GM19372 (cell line): Measurements from ENCODE around the gene LASP1.
A peak's percentile ranks its signal among the peaks of the same experiment; 100 is the strongest.
"Not testable (repeated sequence)": the region's sequence is repeated elsewhere in the genome, so short reads cannot be mapped to it uniquely, and the experiment has no call there.

Source experiments
- ATAC-seq: cut with Tn5 transposase; IDR thresholded peaks from one replicate; pipeline ENCODE4 v1.9.1; 2021; ENCODE audit warnings: mild to moderate bottlenecking, low read depth, moderate library complexity; ENCODE audit not compliant: unreplicated experiment

The LASP1 gene

DNA sequence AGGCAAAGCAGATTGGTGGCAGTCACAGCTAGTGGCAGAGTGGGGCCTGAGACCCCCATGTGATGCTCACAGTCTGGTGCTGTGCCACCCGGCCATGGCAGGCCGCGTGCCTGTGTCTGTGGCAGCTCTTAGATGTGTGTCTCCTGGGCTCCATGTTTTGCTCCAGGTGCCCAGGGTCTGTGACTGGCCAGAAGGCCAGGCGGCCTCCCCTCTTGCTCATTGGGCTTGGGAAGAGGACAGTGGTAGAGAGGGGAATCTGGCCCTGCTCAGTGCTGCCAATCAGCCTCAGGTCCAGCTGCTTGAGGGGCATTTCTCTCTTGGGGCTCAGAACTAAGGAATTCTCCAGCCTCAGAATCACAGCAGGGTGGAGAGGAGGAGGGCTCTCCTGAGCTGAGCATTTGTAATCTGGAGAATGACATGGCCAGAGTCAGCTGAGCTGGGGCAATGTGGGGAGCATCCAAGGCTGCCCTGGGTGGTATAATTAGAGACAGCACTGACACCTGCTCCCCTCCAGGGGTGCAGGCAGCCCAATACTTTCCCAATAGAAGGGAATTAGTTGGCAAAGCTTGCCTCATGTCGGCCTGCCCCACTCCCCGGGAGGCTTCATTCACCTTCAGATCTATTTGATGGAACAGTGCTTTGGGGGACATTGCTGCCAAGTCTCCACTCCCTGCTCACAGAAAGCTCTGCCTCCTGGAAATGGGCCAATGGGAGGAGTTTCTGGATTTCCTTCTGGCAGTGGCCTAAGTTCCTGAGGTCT lies 52.9 kb downstream of the LASP1 start:
- ATAC-seq, result no peak

DNA sequence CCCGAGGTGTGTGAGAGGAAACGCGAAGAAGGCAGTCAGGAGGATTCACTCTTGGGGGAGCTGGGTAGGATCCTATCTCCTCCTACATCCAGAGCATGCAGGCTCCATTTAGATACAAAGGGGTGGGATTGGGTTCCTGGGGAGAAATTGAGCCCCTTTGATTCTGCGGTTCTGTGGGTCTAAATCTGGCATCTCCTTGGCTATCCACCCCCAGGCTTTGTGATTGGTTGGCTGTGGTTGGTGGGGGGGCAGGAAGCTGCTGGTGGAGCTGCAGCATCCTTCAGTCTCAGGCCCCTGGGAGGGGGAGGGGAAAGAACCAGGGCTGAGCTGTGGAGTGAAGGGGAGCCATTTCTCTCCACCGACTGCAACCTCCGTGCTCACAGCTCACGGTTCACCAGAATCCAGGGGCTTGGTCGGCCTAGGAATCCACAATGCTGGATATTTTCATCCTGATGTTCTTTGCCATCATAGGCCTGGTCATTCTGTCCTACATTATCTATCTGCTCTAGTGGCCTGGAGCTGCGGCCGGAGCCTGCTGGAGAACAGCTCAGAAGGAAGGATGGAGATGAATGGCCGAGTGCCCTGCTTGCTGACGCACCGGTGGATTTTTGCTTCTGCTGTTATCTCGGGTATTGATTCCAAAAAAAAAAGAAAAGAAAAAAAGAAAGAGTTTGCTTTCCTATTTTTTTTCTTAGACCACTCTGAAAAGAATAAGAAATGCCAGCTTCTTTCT lies 55.6 kb downstream of the LASP1 start, which contains the start of gene LASP1NB:
Gene LASP1NB, plus strand, starts transcription at position 352 of the 733 bp plus-strand sequence.
- no peak for ATAC-seq

DNA sequence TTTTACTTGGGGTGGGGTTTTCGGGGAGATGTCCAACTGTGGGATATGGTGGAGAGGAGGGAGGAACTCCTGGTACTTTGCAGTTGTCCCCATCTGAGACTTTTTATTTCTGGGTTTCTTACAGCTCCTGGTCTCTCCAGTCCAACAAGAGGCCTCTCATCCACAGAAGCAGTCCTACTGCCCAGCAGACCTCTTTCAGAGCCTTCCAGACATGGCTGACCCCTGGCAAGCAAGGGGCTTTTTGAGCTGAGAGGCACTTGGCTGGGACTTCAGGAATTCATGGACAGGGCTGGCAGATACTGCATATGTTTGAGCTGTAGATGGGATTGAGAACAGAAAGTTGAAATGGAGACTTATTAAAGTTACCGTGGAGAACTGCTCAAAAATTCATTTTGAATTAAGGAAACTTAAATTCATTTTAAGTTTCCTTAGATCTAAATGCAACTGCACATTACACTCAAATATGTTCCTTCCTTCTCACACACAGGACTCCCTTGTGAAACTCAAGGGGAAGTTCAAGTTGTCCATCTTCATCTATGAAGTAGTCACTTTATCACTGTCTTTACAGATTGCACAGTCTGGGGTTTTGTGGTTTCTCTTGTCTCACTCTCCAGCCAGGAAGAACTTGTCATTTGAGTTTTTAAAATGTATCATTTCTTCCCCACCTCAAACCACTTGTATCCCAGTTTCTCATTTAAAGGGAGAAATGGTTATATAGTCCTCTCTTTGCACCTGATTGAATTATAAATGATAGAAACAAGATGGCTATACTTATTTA lies 56.6 kb downstream of the LASP1 start:
- ATAC-seq, result no peak

DNA sequence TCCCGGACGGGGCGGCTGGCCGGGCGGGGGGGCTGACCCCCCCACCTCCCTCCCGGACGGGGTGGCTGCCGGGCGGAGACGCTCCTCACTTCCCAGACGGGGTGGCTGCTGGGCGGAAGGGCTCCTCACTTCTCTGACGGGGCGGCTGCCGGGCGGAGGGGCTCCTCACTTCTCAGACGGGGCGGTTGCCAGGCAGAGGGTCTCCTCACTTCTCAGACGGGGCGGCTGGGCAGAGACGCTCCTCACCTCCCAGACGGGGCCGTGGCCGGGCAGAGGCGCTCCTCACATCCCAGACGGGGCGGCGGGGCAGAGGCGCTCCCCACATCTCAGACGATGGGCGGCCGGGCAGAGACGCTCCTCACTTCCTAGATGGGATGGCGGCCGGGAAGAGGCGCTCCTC lies 60.9 kb downstream of the LASP1 start:
- ATAC-seq, result not testable (repeated sequence)

DNA sequence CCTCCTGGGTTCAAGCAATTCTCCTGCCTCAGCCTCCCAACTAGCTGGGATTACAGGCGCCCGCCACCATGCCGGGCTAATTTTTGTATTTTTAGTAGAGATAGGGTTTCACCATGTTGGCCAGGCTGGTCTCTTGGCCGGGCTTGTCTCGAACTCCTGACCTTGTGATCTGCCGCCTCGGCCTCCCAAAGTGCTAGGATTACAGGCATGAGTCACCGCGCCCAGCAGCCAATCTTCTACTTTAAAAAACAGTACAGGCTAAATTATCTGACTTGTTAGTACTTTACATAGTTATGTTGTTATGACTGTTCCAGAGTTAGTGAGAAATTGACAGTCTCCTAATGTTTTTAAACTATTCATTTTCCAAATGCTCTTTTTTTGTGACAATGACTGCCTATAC lies 64.1 kb downstream of the LASP1 start:
- ATAC-seq, result not testable (repeated sequence)

DNA sequence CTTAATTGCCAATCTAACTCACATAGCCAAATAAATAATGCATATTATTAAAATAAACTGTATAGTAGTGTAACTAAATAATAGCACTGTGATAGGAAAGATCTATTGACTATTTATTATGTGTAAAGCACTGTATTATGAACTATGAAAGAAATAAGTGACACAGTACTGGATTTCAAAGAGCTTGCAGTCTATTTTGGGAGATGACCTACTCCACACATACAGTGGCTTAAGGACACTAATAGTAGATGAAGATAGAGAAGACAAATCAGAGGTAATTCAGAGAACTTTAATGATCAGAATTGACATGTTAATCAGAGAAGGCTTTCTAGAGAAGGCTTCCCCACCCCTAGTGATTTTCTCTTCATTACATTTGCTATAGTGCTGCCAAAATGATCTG lies 70.1 kb downstream of the LASP1 start:
- ATAC-seq, result no peak

DNA sequence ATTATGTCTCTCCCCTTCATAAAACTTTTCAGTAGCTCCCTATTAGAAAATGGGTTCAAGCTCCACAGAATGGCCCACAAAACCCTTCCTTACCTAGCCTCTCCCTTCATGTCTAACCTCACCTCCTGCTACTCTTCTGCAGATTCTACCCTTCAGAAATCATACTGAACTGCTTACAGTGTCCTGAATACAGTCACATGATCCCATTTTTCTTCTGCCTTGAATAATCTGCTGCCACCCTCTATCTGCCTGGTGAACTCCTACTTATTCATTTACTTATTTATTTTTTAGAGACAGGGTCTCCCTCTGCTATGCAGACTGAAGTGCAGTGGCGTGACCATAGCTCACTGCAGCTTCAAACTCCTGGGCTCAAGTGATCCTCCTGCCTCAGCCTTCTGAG lies 70.5 kb downstream of the LASP1 start:
- ATAC-seq, result no peak

DNA sequence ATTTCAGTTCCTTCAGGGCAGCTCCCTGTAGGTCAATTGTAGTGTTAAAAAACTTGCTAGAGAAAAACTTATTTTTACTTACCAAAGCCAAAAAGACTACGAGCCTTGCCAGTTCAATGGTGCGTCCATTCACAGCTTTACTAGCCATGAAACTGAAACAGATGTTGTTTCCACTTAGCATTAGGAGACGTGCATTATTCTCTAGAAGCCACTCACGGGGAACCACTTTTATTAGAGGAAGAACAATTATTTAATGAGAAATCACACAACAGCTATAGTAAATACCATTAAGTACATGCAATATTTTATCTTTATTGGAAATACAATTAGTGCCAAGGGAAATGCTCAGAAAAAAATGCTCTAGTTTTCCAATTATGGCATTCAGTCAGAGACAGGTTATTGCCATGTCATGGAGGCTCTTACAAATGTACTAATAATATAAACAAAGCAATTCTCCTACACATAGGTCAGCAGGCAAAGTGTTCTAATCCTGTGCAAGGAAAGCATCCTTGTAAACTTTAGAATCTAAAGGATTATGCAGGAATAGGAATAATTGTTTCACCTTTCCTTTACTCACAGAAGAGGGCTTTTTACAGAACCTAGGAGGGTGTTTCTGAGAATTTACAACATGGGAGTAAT lies 73.0 kb downstream of the LASP1 start:
- ATAC-seq, result no peak

DNA sequence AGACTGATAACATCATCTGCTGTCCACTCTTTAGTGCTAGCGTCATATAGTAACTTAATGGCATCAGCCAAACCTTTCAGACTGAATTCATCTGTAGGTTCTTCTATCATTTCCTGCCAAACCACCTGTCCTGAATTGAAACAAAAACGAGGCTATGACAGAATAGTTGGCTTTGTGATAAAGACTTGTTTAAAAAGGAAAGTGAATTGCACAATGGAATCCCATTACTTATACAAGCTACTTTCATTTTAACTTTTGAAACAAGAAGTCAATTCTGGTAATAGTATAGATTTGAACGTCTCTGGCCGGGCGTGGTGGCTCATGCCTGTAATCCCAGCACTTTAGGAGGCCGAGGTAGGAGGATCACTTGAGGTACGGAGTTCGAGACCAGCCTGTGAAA lies 73.7 kb downstream of the LASP1 start:
- ATAC-seq, result no peak

DNA sequence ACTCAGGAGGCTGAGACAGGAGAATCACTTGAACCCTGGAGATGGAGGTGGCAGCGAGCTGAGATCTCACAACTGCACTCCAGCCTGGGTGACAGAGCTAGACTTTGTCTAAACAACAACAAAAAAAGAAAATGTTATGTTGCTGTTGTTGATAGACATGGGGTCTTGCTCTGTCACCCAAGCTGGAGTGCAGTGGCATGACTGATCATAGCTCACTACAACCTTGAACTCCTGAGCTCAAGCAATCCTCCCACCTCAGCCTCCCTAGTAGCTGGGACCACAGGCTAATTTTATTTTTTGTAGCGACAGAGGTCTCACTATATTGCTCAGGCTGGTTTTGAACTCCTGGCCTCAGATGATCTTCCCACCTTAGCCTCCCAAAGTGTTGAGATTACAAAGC lies 77.3 kb downstream of the LASP1 start:
- no peak for ATAC-seq

DNA sequence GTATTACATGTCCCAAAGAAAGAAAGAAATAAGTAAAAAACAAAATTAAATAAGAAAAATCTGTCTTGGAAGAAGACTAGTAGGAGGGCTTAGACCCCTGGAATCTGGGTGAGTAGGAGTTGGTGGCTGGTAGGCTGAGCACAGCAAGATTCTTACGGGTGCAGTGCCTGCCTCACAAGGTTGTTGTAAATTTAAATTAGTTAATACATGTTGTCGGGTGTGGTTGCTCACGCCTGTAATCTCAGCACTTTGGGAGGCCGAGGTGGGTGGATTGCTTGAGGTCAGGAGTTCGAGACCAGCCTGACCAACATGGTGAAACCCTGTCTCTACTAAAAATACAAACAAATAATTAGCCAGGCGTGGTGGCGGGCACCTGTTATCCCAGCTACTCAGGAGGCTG lies 83.9 kb downstream of the LASP1 start:
- not testable (repeated sequence) for ATAC-seq

DNA sequence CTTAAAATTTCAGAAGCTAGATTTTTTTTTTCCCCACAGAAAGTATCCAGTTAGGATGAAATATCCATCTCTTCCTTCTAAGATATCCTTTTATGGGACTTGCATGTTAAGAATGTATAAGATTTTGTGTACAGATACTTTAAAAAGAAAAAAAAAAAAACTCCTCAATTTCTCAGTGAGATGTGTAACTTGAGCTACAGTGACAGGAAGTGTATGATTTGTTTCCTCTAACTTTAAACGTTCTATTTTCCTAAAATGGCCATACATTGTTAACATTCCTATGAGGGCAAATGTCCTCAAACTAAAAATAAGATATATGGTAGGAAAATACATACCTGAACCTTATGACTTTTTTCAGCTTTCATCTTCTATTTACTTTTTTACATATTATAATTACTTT lies 88.5 kb downstream of the LASP1 start:
- no peak for ATAC-seq

DNA sequence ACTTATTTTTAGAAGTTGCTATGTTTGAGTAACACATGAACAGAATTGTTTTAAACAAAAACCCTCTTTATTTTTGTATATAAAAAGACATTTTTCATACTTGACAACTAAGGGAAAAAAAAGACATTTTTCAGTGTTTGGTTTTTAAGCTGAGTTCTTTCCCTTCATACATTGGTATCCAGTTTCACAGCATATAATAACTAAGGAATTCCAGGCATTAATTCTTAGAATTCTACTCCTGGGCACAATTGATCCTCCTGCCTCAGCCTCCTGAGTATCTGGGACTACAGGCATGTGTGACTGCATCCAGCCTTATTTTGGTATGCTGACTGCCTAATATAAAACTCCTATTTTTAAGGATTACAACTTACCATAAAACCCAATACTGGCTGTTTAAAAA lies 88.9 kb downstream of the LASP1 start:
- no peak for ATAC-seq

DNA sequence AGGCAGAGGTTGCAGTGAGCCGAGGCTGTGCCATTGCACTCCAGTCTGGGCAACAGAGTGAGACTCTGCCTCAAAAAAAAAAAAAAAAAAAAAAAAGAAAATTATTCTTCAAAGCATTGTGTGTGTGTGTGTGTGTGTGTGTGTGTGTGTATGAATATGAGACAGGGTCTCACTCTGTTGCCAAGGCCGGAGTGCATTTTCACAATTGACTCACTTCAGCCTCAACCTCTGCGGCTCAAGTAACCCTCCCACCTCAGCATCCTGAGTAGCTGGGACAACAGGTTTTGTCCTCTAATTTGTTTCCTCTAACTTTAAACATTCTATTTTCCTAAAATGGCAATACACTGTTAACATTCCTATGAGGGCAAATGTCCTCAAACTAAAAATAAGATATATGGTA lies 89.7 kb downstream of the LASP1 start:
- ATAC-seq, result no peak

DNA sequence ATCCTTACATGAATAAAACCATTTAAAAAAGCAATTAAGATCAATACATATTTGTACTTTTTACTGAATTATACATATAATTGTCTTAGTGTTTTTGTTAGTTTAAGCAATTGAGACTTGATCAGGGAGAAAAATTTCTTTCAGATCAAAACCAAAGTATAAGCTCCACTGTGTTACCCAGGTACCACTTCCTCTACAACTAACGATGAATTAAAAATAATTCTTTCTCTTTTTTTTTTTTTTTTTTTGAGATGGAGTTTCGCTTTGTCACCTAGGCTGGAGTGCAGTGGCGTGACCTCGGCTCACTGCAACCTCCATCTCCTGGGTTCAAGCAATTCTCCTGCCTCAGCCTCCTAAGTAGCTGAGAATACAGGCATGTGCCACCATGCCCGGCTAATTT lies 90.5 kb downstream of the LASP1 start:
- ATAC-seq, result no peak

DNA sequence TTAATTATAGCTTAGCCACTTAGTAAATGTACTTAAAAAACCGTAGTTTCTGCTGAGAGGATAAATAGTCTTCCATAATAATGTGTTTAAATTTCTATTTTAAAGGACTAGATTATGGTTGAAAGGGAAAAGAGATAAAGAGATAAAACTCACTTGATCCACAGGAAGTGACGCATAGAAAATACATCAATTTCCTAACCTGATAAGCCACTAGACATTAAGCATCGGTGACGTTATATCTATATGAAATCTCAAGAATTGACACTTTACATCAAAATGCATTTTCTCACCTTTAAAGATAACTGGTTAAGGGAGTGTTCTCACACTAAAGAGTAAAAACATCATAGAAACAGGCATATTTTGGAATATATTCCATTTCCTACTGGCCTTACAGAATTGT lies 91.6 kb downstream of the LASP1 start:
- ATAC-seq, result no peak

DNA sequence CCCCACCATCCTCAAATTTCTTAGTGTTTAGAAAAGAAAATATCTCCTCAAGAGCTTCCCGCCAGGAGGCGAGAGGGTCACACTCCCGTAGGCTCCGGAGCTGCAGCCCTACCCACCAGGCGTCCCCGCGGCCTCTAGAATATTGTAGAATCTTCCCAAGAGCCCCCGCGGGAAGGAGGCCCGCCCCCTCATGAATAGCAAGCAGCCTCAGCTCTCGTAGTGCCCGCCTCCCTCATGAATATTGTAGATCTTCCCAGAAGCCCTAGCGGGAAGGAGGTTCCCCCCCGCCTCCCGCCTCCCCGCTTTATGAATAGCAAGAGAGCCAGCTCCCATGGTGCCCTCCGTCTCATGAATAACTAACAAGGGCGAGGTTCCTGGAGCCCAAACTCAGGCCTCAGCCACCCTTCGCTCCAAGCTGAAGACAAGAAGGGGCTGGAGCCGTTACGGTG lies 97.5 kb downstream of the LASP1 start, which contains the start of gene FBXO47:
Gene FBXO47, minus strand, starts transcription at position 114 of the 449 bp plus-strand sequence. CDS start 4,378 bp downstream, outside the sequence.
- peak; percentile 70 for ATAC-seq

DNA sequence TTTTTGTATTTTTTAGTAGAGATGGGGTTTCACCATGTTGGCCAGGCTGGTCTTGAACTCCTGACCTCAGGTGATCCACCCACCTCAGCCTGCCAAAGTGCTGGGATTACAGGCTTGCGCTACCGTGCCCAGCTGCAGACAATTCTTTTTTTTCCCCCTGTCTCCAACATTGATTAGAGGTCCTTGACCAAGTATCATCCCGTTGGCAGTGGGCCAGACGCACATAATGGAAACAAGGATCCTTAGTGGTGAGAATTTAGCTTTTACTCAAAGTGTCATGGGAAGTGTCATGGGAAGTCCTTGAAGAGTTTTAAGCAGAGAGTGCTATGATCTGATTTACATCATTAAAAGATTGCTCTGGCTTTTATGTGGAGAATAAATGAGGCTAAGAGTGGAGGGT lies 99.4 kb downstream of the LASP1 start:
- no peak for ATAC-seq

DNA sequence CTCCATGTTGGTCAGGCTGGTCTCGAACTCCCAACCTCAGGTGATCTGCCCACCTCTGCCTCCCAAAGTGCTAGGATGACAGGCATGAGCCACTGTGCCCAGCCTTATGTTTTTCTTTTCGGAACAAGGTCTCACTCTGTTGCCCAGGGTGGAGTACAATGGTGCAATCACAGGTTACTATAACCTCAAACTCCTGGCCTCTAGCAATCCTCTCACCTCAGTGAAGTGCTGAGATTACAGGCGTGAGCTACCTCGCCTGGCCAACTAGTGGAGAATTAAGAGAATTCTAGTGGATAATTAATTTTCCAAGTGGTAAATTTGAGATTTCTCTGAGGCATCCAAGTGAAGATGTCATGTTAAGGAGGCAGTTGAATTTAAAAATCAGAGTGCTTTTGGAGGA lies 100.3 kb downstream of the LASP1 start:
- no peak for ATAC-seq

DNA sequence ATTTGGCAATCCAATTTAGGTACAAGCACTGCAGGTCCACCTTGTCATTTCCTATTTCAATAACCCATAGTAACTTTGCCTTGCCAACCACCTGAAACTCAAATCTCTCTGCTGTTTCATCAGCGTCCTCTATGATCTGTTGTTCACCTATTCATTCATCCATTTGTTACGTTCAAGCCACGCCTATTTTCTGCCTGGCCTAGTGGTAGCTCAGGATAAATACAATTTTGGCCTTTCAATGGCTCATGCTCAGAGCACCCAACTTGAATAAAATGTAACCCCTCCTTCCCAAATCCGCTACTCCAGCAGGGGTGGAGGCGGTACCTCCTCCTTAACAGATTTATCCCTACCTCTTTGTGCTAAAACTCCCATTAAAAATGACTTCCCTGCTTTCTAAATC lies 100.9 kb downstream of the LASP1 start:
- ATAC-seq, result no peak
